DOHH2 (cell line): ENCODE data around the gene CEP152.

Source experiments
- EZH2phosphoT487 ChIP-seq: fragments of 200-600 bp; sonication (generic); IDR thresholded peaks from 2 replicates; pipeline ENCODE4 v1.6.1; 2017; ENCODE audit warnings: borderline replicate concordance, mild to moderate bottlenecking, antibody characterized with exemption, low read length, moderate library complexity, mixed read lengths
- TF ChIP-seq, protein P1 (sequence below): fragments of 200-600 bp; sonication (generic); IDR thresholded peaks from one replicate; pipeline ENCODE4 v1.5.1; 2014; ENCODE audit warnings: antibody characterized with exemption, mild to moderate bottlenecking, low read depth, low read length; ENCODE audit not compliant: poor library complexity, severe bottlenecking

DNA sequence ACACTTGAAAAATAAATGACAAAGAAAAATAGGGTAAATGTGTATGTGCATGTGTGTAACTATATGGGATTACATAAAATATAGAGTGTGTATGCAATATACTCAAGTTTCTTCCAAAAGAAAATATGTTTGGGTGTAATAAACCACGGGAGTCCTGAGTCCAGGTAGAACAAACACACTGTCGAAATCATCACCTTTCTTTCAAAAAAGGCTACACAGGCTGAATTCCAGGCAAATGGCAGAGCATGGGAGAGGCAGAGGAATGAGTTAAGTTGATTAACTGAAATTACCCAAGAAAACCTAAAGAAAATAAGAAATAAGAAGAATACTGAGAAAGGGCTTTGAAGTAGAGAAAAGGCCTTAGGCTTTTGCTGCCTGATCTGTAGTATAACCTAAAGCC is 26.1 kb downstream of the CEP152 start:
- TF ChIP-seq, protein P1, sequence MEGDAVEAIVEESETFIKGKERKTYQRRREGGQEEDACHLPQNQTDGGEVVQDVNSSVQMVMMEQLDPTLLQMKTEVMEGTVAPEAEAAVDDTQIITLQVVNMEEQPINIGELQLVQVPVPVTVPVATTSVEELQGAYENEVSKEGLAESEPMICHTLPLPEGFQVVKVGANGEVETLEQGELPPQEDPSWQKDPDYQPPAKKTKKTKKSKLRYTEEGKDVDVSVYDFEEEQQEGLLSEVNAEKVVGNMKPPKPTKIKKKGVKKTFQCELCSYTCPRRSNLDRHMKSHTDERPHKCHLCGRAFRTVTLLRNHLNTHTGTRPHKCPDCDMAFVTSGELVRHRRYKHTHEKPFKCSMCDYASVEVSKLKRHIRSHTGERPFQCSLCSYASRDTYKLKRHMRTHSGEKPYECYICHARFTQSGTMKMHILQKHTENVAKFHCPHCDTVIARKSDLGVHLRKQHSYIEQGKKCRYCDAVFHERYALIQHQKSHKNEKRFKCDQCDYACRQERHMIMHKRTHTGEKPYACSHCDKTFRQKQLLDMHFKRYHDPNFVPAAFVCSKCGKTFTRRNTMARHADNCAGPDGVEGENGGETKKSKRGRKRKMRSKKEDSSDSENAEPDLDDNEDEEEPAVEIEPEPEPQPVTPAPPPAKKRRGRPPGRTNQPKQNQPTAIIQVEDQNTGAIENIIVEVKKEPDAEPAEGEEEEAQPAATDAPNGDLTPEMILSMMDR: no peak
- TF ChIP-seq EZH2phosphoT487: no peak
